Neuron (in vitro differentiated cells): ENCODE results near the gene LAMB1.

ENCODE experiments used
- H2AFZ ChIP-seq: one replicate; pipeline ENCODE4 v1.6.1; 2013; ENCODE audit warnings: low read depth, mild to moderate bottlenecking, inconsistent platforms, low read length, moderate library complexity
- H3K27me3 ChIP-seq: one replicate; pipeline ENCODE4 v1.6.1; 2013; ENCODE audit warnings: low read length; ENCODE audit not compliant: insufficient read depth
- H3K36me3 ChIP-seq: one replicate; pipeline ENCODE4 v1.6.1; 2013; ENCODE audit warnings: low read length; ENCODE audit not compliant: insufficient read depth
- H3K4me1 ChIP-seq: one replicate; pipeline ENCODE4 v1.6.1; 2013; ENCODE audit warnings: low read length; ENCODE audit not compliant: insufficient read depth
- H3K4me3 ChIP-seq: 2 replicates; pipeline ENCODE4 v1.5.1; 2013; ENCODE audit warnings: mild to moderate bottlenecking, low read length, moderate library complexity
- H3K9me3 ChIP-seq: one replicate; pipeline ENCODE4 v1.6.1; 2013; ENCODE audit warnings: low read length

LAMB1 gene

DNA sequence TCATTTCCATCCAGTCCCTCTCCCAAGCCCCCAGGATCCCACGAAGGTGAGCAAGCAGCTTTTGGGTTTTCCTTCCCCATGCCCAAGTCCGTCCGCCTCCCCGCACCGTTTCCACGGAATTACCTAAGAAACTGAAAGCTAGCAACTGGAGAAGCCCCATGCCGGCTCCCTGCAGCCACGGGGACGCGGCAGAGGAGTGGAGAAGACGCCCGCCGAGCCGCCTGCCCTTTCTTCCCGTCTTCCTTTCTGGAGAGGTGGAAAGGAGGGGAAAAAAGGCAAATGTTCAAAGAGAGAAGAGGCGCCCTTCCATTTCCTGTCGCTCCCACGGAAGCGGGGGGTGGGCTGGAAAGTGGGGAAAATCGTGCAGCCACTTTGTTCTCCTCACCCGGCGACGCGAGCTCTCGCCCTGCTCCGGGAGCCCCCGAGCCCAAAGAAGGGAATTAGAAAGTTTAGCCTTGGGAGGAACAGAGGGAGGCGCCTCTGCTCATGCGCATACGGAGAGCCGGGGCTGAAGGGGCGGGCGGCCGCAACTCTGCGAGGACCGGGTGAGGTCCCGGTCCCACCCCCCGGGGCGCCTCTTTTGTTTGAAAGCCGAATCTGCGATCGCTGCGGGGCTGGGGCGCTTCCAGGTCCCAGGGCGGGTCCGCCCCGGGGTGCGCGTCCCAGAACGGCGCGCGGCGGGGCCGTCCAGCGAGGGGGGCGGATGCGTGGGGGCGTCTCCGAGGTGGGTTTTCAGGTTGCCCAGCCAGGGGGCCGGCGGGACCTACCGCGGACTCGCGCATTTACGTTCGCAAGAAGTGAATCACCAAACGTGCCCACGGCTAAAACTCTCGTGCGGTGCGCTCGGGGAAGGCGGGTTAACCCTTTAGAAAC, at the start of gene LAMB1:
Gene LAMB1 (minus strand): TSS at position 436 of the 873 bp plus-strand sequence. CDS start 276 bp downstream, at position 160.
- peaks cover 7% of the 10 kb centered on the region for H3K4me1 ChIP-seq
- peak within 1 kb of the TSS; percentile 97 for H2AFZ ChIP-seq
- peak within 1 kb of the TSS; percentile 59 for H3K4me3 ChIP-seq
- peaks cover 9% of the 10 kb centered on the region for H3K9me3 ChIP-seq
- peaks cover 27% of the 10 kb centered on the region for H3K27me3 ChIP-seq
- H3K36me3 ChIP-seq: no peaks in the 10 kb centered on the region

DNA sequence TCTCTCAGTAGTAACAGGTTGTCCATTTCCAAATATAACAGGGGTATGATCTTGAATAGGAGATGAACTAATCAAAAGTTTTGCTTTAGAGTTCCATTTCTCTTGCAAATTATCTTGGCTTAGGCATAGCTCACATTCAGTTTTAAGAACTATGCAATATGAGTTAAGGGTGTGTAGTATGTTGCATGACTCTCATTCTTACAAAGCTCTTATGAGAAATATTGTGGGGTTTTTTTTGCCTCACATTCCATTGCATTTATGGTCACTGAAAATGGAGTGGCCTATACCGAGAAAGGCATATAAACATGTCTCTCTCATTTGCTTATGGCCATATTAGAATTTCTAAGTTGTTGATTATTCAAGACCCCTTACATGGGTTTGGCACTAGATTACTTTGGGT, 48.5 kb upstream of the LAMB1 start:
- Histone ChIP-seq H3K4me1 (no peaks in the 10 kb centered on the region), H3K4me3 (no peak overlapping the region), H3K27me3 (no peaks in the 10 kb centered on the region), H2AFZ (no peak overlapping the region), H3K9me3 (no peaks in the 10 kb centered on the region), H3K36me3 (no peaks in the 10 kb centered on the region)

DNA sequence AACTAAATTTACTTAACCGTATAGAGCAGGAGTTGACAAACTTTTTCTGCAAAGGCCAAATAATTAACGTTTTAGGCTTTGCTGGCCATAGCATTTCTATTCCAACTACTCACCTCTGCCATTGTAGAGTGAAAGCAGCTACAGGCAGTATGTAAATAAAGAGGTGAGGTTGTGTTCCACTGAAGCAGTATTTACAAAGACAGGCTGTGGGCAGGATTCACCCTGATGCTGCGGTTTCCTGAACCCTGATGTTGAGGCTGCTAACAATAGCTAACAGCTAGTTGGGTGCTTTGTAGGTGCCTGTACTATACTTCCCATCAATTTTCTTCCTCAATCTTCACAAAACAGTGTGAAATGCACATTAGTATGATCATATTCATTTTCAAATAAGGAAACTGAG, 47.0 kb upstream of the LAMB1 start:
- no peaks in the 10 kb centered on the region for H3K36me3 ChIP-seq
- no peaks in the 10 kb centered on the region for H3K9me3 ChIP-seq

DNA sequence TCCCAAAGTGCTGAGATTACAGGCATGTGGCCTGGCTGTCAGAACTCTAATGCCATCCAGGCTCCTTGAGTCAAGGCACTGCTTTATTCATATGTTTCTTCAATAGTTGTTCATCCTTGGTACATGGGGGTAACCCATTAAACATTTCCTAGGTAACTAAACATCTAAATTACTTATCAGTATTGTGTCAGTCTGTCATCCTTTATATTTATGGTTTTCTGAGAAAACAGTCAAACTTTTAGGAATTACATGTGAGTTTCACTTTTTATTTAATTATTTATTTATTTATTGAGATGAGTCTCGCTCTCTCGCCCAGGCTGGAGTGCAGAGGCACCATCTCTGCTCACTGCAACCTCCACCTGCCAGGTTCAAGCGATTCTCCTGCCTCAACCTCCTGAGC, 45.5 kb upstream of the LAMB1 start:
- Histone ChIP-seq H3K36me3 (no peaks in the 10 kb centered on the region), H3K4me3 (no peak overlapping the region), H3K9me3 (no peaks in the 10 kb centered on the region), H3K4me1 (peaks cover 3% of the 10 kb centered on the region), H2AFZ (no peak overlapping the region), H3K27me3 (no peaks in the 10 kb centered on the region)

More for the DNA sequence above, 47.0 kb upstream of the LAMB1 start:
- Histone ChIP-seq H3K4me3 (no peak overlapping the region), H2AFZ (no peak overlapping the region), H3K4me1 (no peaks in the 10 kb centered on the region), H3K27me3 (no peaks in the 10 kb centered on the region)

DNA sequence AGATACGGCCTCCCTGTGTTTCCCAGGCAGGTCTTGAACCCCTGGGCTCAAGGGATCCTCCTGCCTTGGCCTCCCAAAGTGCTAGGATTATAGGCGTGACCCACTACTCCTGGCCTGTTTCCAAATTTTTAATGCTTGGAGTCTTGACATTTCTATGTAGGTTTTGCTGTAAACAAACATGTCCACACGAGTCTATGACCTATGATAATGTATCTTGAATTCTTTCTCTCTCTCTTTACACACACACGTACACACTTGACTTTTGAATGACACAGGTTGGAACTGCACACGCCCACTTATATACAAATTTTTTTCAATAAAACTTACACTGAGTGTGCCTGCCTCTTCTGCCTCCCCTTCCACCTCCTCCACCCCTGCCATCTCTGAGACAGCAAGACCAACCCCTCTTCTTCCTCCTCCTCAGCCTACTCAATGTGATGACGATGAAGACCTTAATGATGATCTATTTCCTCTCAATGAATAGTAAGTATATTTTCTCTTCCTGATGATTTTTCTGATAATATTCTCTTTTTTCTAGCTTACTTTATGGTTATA, 44.1 kb upstream of the LAMB1 start:
- Histone ChIP-seq H3K4me3 (no peak overlapping the region), H3K4me1 (peaks cover 3% of the 10 kb centered on the region), H3K9me3 (no peaks in the 10 kb centered on the region), H2AFZ (no peak overlapping the region), H3K36me3 (no peaks in the 10 kb centered on the region), H3K27me3 (no peaks in the 10 kb centered on the region)

DNA sequence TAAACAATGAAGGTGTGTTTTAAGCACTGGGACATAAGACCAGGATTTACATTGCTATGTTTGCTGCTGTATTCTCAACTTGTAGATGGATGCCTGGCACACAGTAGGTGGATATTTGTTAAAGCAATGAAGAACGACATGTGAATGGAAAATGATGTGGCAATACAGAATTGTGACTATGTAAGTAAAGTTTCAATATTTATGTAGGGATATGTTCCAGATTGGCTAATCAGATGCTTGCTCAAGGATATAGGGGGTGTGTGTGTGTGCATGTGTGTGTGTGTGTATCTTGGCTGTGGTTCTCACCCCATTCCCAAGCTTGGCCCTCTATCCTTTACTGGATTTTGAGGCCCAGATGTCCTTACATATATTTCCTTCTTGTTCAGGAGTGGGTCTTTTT, 42.7 kb upstream of the LAMB1 start:
- H3K36me3 ChIP-seq: no peaks in the 10 kb centered on the region
- H3K4me3 ChIP-seq: no peak overlapping the region
- H3K4me1 ChIP-seq: peaks cover 3% of the 10 kb centered on the region
- no peaks in the 10 kb centered on the region for H3K27me3 ChIP-seq
- no peaks in the 10 kb centered on the region for H3K9me3 ChIP-seq
- no peak overlapping the region for H2AFZ ChIP-seq

DNA sequence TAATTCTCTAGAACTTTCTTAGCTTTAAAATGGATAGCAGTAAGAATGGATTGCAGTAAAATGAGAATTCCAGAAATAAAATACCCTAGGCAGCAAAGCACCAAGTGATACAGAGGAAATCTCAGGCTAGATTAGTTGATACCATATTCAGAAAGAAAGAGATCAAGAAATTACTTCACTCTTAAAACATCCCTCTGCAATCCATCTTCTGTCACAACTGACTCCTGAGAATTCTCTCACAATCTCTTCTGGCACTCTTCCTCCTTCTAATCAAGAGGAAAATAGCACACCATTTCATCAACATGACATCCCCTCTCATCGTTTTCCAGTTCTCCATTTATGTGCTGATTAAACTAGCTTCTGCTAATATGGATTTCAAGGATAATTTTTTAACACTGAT, 42.2 kb upstream of the LAMB1 start:
- H3K4me3 ChIP-seq: no peak overlapping the region
- no peaks in the 10 kb centered on the region for H3K9me3 ChIP-seq
- no peaks in the 10 kb centered on the region for H3K27me3 ChIP-seq
- peaks cover 3% of the 10 kb centered on the region for H3K4me1 ChIP-seq
- H3K36me3 ChIP-seq: no peaks in the 10 kb centered on the region
- no peak overlapping the region for H2AFZ ChIP-seq

DNA sequence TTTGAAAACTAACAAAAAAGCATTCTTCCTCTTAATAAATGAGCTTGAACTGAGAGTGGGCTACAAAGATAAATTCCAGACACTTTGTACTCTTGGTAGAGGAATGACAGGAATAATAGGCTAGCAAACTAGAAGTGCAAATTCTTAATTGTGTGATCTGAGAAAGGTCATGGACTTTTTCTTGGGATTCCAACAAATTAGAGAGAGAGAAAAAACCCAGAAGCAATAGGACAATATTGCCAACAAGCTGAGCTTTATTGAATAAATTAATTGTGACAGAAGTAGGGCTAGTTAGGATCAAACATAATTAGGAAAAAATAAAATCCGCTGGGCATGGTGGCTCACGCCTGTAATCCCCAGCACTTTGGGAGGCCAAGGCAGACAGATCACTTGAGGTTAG, 41.4 kb upstream of the LAMB1 start:
- Histone ChIP-seq H3K4me3 (no peak overlapping the region), H3K4me1 (peaks cover 3% of the 10 kb centered on the region), H3K36me3 (no peaks in the 10 kb centered on the region), H3K9me3 (no peaks in the 10 kb centered on the region), H3K27me3 (no peaks in the 10 kb centered on the region), H2AFZ (no peak overlapping the region)

DNA sequence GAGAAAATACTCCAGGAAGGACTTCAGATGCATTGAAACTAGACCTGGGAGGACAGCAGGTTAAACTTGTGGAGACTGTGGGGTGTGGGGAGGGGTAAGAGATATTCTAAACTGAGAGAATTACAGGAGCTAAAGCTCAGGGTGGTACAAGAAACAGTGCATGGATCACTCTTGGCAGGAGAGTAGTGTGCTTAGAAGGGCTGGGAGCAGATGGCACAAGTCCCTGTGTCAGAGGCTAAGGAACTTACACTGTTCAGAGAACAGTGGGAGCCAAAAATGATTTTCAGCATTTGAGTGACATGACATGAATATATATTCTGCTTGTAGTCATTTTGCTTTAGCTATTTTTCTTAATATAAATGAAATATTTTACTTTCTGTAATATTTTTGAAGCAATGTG, 36.0 kb upstream of the LAMB1 start:
- Histone ChIP-seq H3K27me3 (no peaks in the 10 kb centered on the region), H2AFZ (no peak overlapping the region), H3K36me3 (no peaks in the 10 kb centered on the region), H3K9me3 (no peaks in the 10 kb centered on the region), H3K4me1 (no peaks in the 10 kb centered on the region), H3K4me3 (no peak overlapping the region)

DNA sequence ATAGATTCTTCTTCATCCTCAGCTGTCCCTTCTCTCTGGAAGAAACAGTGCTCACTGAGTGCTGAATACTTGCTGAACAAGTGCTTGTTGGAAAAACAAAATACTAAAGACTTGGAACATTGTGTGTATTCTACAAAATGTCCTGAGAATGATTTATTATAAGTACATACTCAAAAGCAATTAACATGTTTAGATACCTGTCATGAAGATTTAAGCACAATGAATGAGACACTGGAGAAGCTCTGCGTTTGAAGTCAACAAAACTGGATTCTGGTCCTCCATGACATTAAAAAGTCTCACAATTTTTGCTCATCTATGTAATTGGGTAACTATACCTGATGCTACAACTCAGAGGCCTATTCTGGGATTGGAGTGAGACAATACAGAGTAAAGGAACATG, 34.8 kb upstream of the LAMB1 start:
- no peaks in the 10 kb centered on the region for H3K36me3 ChIP-seq
- no peaks in the 10 kb centered on the region for H3K4me1 ChIP-seq
- no peaks in the 10 kb centered on the region for H3K9me3 ChIP-seq
- no peak overlapping the region for H3K4me3 ChIP-seq
- H3K27me3 ChIP-seq: no peaks in the 10 kb centered on the region
- H2AFZ ChIP-seq: no peak overlapping the region

DNA sequence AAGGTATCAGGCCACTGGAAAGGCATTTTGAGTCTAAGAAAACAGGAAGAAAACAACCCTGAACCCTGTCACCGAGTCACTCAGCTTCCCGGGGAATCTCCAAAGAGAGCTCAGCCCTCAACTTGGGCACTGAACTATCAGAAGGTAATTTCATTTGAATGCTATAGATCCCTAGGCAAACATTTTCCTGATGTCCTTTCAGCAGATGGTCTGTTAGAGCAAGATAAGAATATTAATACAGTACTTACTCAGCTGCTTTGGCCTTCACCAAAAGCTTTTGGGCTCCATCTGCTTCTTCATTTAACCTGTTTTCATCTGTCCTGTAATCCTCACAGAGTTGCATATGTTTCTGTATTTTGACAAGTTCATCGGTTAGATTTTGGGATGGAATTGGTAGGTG, 34.2 kb upstream of the LAMB1 start:
- H3K9me3 ChIP-seq: no peaks in the 10 kb centered on the region
- no peak overlapping the region for H3K4me3 ChIP-seq
- H3K36me3 ChIP-seq: no peaks in the 10 kb centered on the region
- no peak overlapping the region for H2AFZ ChIP-seq
- H3K4me1 ChIP-seq: no peaks in the 10 kb centered on the region
- no peaks in the 10 kb centered on the region for H3K27me3 ChIP-seq

DNA sequence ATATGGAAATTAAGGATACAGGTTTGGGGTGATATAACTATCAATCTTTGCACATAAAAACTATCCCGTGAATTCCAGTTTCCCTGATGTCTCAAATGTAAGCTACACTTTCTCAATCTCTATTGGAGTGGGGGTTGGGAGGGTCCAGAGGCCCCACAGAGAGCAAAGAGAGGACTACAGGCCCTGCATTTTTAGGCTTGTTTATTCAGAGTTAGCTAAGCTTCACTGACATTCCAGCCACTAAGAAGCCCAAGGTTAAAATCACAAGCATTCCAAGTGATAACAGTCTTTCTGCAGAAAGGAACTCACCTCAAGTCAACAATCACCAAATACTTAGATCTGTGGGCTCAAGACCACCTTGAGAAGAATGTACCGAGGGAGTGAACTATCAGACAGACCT, 31.6 kb upstream of the LAMB1 start:
- no peak overlapping the region for H2AFZ ChIP-seq
- no peaks in the 10 kb centered on the region for H3K27me3 ChIP-seq
- H3K36me3 ChIP-seq: no peaks in the 10 kb centered on the region
- H3K9me3 ChIP-seq: no peaks in the 10 kb centered on the region
- H3K4me1 ChIP-seq: no peaks in the 10 kb centered on the region
- H3K4me3 ChIP-seq: no peak overlapping the region

DNA sequence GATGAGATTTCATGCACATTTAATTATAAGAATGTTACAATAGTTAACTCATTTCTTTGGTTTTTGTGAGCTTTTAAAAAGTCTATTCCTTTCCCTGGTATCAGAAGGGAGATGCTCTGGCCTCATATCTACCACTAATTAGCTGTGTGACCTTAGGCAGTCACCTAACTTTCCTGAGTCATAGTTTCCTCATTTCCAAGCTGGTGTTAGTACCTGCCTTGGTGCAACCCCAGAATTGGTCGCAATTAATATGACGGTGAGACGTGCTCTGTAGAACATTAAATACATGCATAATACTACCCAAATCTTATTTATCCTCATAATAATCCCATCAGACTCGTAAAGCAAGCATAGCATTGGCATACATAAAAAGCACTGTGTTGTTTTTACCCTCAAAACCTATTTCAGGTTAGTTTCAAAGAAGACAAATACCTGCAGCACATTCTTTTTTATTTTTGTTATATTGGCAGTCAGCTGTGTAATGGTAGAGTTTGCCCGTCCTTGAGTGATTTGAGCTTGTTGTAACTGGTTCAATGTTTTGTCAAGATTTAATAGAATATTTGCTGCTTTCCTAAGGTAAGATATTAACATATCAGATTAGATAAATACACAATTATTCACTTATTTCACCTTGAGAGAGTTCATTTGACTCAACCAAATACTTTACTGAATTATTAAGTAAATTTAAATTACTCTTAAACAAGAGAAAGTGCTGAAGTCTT, 31.0 kb upstream of the LAMB1 start:
- Histone ChIP-seq H3K36me3 (no peaks in the 10 kb centered on the region), H3K4me3 (no peak overlapping the region)

More for the DNA sequence above, 31.0 kb upstream of the LAMB1 start:
- Histone ChIP-seq H2AFZ (no peak overlapping the region), H3K9me3 (no peaks in the 10 kb centered on the region), H3K4me1 (no peaks in the 10 kb centered on the region), H3K27me3 (no peaks in the 10 kb centered on the region)
